Parathyroid adenoma (tissue), 2 donors: ENCODE measurements around the gene SHROOM3.

Source experiments
- H2AFZ ChIP-seq: fragments of 300-600 bp; sonication (generic); one replicate; pipeline ENCODE4 v1.7.0; 2017; ENCODE audit warnings: antibody characterized with exemption, mild to moderate bottlenecking
- H3K27ac ChIP-seq: fragments of 300-600 bp; sonication (generic); one replicate; pipeline ENCODE4 v1.7.0; 2017
- H3K27me3 ChIP-seq: fragments of 300-600 bp; sonication (generic); one replicate; pipeline ENCODE4 v1.7.0; 2017; ENCODE audit warnings: low read length; ENCODE audit not compliant: control insufficient read depth, insufficient read depth
- H3K36me3 ChIP-seq: fragments of 300-600 bp; sonication (generic); one replicate; pipeline ENCODE4 v1.7.0; 2017; ENCODE audit warnings: low read length; ENCODE audit not compliant: control insufficient read depth, insufficient read depth
- H3K4me1 ChIP-seq: fragments of 300-600 bp; sonication (generic); one replicate; pipeline ENCODE4 v1.7.0; 2017; ENCODE audit warnings: control low read depth
- H3K4me2 ChIP-seq: fragments of 300-600 bp; sonication (generic); one replicate; pipeline ENCODE4 v1.7.0; 2017; ENCODE audit warnings: low read length
- H3K4me3 ChIP-seq: fragments of 300-600 bp; sonication (generic); one replicate; pipeline ENCODE4 v1.7.0; 2017; ENCODE audit warnings: low read depth, low read length
- H3K79me2 ChIP-seq: fragments of 300-600 bp; sonication (generic); one replicate; pipeline ENCODE4 v1.7.0; 2017; ENCODE audit warnings: control low read depth
- H3K9ac ChIP-seq: fragments of 300-600 bp; sonication (generic); one replicate; pipeline ENCODE4 v1.7.0; 2017; ENCODE audit warnings: mild to moderate bottlenecking
- H3K9me3 ChIP-seq: fragments of 300-600 bp; sonication (generic); one replicate; pipeline ENCODE4 v1.7.0; 2017; ENCODE audit warnings: low read length; ENCODE audit not compliant: control insufficient read depth
- TF ChIP-seq, protein P1 (sequence below): fragments of 300-600 bp; sonication (generic); IDR thresholded peaks from one replicate; pipeline ENCODE4 v1.7.0; 2017; ENCODE audit warnings: antibody characterized with exemption, mild to moderate bottlenecking
- donor health status: primary hyperparathyroidism.

SHROOM3 gene

DNA sequence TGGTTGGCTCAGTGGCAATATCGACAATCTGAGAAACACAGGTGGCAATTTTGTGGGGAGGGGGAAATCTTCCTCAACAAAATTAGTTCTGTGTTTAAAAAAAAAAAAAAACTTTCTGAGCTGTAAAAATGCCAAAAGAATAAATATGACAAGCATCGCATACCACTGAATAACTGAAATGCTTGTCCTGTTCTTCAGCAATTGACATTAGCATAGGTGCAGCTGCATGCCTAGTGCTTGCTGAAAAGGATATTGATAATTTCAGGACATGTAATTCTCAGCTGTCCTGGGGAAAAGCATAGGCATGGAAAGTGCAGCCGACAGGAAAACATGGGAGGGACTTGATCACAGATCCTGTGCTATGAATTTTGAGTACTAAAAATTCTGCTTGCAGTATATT lies 315.7 kb downstream of the SHROOM3 start:
- no peaks in the 10 kb centered on the region for H3K36me3 ChIP-seq
- H3K27ac ChIP-seq: no peak overlapping the region
- H3K4me1 ChIP-seq: no peaks in the 10 kb centered on the region
- no peak overlapping the region for H3K4me3 ChIP-seq
- H3K9me3 ChIP-seq: no peaks in the 10 kb centered on the region
- H2AFZ ChIP-seq: no peak overlapping the region
- no peaks in the 10 kb centered on the region for H3K27me3 ChIP-seq
- H3K9ac ChIP-seq: no peak overlapping the region
- TF ChIP-seq, protein P1, sequence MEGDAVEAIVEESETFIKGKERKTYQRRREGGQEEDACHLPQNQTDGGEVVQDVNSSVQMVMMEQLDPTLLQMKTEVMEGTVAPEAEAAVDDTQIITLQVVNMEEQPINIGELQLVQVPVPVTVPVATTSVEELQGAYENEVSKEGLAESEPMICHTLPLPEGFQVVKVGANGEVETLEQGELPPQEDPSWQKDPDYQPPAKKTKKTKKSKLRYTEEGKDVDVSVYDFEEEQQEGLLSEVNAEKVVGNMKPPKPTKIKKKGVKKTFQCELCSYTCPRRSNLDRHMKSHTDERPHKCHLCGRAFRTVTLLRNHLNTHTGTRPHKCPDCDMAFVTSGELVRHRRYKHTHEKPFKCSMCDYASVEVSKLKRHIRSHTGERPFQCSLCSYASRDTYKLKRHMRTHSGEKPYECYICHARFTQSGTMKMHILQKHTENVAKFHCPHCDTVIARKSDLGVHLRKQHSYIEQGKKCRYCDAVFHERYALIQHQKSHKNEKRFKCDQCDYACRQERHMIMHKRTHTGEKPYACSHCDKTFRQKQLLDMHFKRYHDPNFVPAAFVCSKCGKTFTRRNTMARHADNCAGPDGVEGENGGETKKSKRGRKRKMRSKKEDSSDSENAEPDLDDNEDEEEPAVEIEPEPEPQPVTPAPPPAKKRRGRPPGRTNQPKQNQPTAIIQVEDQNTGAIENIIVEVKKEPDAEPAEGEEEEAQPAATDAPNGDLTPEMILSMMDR: no peak
- no peak overlapping the region for H3K4me2 ChIP-seq
- H3K79me2 ChIP-seq: no peaks in the 10 kb centered on the region

DNA sequence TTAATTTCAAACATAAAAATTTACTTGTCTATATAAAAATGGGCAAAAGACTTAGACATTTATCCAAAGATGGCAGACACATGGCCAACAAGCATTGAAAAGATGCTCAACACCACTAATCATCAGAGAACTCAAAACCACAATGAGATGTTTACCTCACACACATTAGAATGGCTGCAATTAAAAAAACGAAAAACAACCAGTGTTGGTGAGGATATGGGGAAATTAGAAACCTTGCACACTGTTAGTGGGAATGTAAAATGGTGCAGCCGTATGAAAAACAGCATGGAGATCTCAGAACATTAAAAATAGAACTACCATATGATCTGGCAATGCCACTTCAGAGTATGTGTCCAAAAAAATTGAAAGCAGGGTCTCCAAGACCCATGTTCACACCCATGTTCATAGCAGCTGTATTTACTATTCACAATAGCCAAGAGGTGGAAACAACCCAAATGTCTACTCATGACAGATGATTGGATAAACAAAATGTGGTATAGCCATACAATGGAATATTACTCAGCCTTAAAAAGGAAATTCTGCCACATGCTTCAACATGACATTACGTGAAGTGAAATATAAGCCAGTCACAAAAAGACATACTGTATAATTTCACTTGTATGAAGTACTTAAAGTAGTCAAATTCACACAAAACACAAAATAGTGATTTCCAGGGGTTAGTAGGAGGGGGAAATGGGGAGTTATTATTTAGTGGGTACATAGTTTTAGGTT lies 316.7 kb downstream of the SHROOM3 start:
- Histone ChIP-seq H3K79me2 (no peaks in the 10 kb centered on the region), H3K27me3 (no peaks in the 10 kb centered on the region), H3K4me2 (no peak overlapping the region), H2AFZ (no peak overlapping the region), H3K9me3 (no peaks in the 10 kb centered on the region), H3K9ac (no peak overlapping the region), H3K4me1 (no peaks in the 10 kb centered on the region), H3K4me3 (no peak overlapping the region), H3K27ac (no peak overlapping the region), H3K36me3 (no peaks in the 10 kb centered on the region)
- TF ChIP-seq, protein P1: no peak

DNA sequence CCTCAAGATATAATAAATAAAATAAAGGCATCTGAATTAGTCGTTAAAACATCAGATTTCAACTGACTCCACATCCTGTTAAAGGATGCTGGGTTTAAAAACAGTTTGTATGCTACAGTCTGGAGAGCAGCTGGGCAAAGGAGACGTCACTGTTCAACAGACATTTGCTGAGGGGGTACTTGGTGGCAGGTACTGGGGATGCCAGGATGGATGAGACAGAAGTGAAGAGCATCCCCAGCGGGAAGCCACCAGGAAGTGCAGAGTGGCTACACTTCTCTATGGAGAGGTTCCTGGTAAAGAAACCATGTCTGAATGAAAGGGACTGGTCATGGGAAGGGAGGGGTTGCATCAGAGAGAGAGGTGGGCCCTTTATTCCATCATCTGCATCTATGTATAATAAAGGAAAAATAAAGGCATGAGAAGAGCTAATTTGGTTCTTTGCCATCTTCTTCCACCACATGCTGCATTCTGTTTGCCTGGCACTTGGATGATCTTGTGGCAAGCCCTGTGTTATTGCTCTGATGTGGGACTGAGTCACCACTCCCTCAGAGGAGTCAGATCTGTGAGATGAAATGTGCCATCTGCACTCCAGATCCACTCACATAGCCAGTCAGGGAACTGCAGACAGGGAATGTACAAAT lies 318.0 kb downstream of the SHROOM3 start:
- H2AFZ ChIP-seq: no peak overlapping the region
- no peak overlapping the region for H3K9ac ChIP-seq
- no peaks in the 10 kb centered on the region for H3K9me3 ChIP-seq
- no peak overlapping the region for H3K27ac ChIP-seq
- H3K79me2 ChIP-seq: no peaks in the 10 kb centered on the region
- no peak overlapping the region for H3K4me2 ChIP-seq
- H3K4me1 ChIP-seq: no peaks in the 10 kb centered on the region
- H3K27me3 ChIP-seq: no peaks in the 10 kb centered on the region
- TF ChIP-seq, protein P1: no peak
- H3K36me3 ChIP-seq: no peaks in the 10 kb centered on the region
- H3K4me3 ChIP-seq: no peak overlapping the region

DNA sequence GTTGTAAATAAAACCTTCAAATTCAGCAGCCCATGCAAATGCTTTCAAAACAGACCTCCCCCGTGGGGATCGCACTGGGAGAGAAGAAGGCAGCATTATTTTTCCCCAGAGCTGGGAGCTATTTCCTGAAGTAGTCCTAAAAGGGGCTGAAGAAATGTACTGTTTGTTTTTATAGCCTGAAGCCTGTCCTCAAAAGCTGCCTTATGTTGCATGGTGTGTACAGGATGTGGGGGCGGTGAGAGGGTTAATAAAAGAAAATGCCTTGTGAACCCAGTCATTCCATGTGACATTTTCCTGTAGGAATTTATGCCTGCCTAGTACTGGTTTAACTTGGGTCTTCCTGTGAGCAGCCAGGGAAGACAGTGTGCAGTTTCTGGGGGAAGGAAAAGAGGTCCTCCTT lies 318.8 kb downstream of the SHROOM3 start:
- Histone ChIP-seq H3K9ac (no peak overlapping the region), H3K27ac (no peak overlapping the region), H3K9me3 (no peaks in the 10 kb centered on the region), H2AFZ (no peak overlapping the region), H3K36me3 (no peaks in the 10 kb centered on the region), H3K4me3 (no peak overlapping the region), H3K4me2 (no peak overlapping the region), H3K4me1 (no peaks in the 10 kb centered on the region), H3K27me3 (no peaks in the 10 kb centered on the region), H3K79me2 (no peaks in the 10 kb centered on the region)
- TF ChIP-seq, protein P1: no peak

DNA sequence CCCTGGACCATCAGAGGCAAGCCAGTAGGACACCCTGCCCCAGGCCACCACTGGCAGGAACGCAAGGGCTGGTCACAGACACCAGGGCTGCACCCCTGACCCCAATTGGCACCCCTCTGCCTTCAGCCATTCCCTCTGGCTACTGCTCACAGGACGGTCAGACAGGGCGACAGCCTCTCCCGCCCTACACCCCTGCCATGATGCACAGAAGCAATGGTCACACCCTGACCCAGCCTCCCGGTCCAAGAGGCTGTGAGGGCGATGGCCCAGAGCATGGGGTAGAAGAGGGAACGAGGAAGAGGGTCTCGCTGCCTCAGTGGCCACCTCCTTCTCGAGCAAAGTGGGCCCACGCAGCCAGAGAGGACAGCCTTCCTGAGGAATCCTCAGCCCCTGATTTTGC lies 319.4 kb downstream of the SHROOM3 start:
- Histone ChIP-seq H3K9me3 (no peaks in the 10 kb centered on the region), H3K4me1 (no peaks in the 10 kb centered on the region), H3K4me3 (no peak overlapping the region), H3K27me3 (no peaks in the 10 kb centered on the region), H3K36me3 (no peaks in the 10 kb centered on the region), H3K27ac (no peak overlapping the region), H3K79me2 (no peaks in the 10 kb centered on the region), H3K4me2 (no peak overlapping the region), H2AFZ (no peak overlapping the region), H3K9ac (no peak overlapping the region)
- TF ChIP-seq, protein P1: no peak
